Pancreas (tissue), 10 donors: ENCODE data around the gene SNRNP48. TPM values are rescaled to one million over a fixed set of nuclear protein-coding genes. Genes with fewer than 3 reads are reported as not detected.
A peak's percentile ranks its signal among the peaks of the same experiment; 100 is the strongest.

Source experiments
- ATAC-seq, 4 donors: fragments of 200-7000 bp; cut with Tn5 transposase; one replicate each; pipeline versions ENCODE4 v1.8.0 to v1.9.1; 2020; ENCODE audit warnings: mild to moderate bottlenecking in 4 of 4, moderate library complexity in 4 of 4
- DNase-seq, 6 donors: peaks; one replicate each; pipeline ENCODE4 v3.0.0-alpha.2; 2020
- FAIRE-seq: peaks from 2 replicates; lab custom pipeline; 2012; peaks lifted over from hg19 to GRCh38; lab: Jason Lieb, UNC
- H3K27ac ChIP-seq, 4 donors: fragments of 200-600 bp; sonication (generic); 1 replicate in 3 of 4; 2 replicates in 1 of 4; pipeline versions ENCODE4 v1.5.0 to v1.8.0; 2020
- H3K27me3 ChIP-seq, 4 donors: fragments of 200-600 bp; one replicate each; pipeline ENCODE4 v1.8.0; 2021
- H3K36me3 ChIP-seq, 3 donors: fragments of 200-600 bp; sonication (generic) in 1 of 3; one replicate each; pipeline versions ENCODE4 v1.5.0 to v1.8.0; 2020 to 2021
- H3K4me1 ChIP-seq, 3 donors: fragments of 200-600 bp; one replicate each; pipeline ENCODE4 v1.8.0; 2021
- H3K4me3 ChIP-seq, 4 donors: fragments of 200-600 bp; sonication (generic) in 2 of 4; one replicate each; pipeline versions ENCODE4 v1.5.0 to v1.8.0; 2020 to 2021
- H3K9me3 ChIP-seq, 4 donors: fragments of 200-600 bp; one replicate each; pipeline ENCODE4 v1.8.0; 2021
- WGBS, 2 donors: extraction: QIAGEN DNeasy Blood & Tissue Kit; methylation state at CpG; one replicate each; pipeline ENCODE4 v1.1.7; 2013; 5-methylcytosine and 5-hydroxymethylcytosine counted together
- intact Hi-C, 3 donors: fragments of 100-400 bp; cut with DNase I; formaldehyde crosslinking; loops; one replicate each; pipeline versions ENCODE4 v1.11.1 to v1.14.2; 2022
- polyA plus RNA-seq, 2 donors: library from polyadenylated mRNA; stranded (reverse); fragments of 200-250 nt; gene quantifications; one replicate each; pipeline ENCODE4 v1.2.3, GENCODE V29; 2013
- total RNA-seq, 6 donors: library from RNA; stranded (reverse); fragmentation: NEBNext Ultra II Directional in 4 of 6; extraction: Animal tissue kit (Norgen Biotek cat#: 25700) in 4 of 6; gene quantifications; one replicate each; pipeline versions ENCODE4 v1.2.1 to v1.2.4, GENCODE V29; 2021 to 2023
- TF ChIP-seq, protein P1 (sequence below), 4 donors: fragments of 200-600 bp; sonication (generic) in 3 of 4; IDR thresholded peaks; one replicate each; pipeline versions ENCODE4 v1.5.0 to v1.8.0; 2021; ENCODE audit warnings: antibody characterized with exemption in 4 of 4
- donor health status: healthy with polysubstance abuse.
- donor health status: DM: no; HTN: no; CAD: no; lungs with moderate emphysema.
- donor health status: DM: no; HTN: no; CAD: no.
- donor health status: control.
- donor health status: control.
- donor health status: Bipolar disorder and iron deficiency.
- donor health status: DM: yes; HTN: yes; CAD: no.
- donor health status: DM: no; HTN: no; CAD: no.
- donor health status: DM: no; HTN: no; CAD: no.
- donor health status: DM: yes; HTN: yes; CAD: no.

The SNRNP48 gene
- total and polyA plus RNA-seq, 8 donors, result 3.2 to 8.1 (median 4.8) TPM

GRCh38 chr6:7585287-7585930 lies 4.6 kb upstream of the SNRNP48 start:
- H3K4me3 ChIP-seq, result no peak overlapping the region
- H3K4me1 ChIP-seq, result peaks cover 0 to 18% (median 5%) of the 10 kb centered on the region in 3 donors
- FAIRE-seq, result no peak
- H3K27me3 ChIP-seq, result no peaks in the 10 kb centered on the region
- peaks cover 8 to 54% (median 17%) of the 10 kb centered on the region in 3 donors for H3K36me3 ChIP-seq
- H3K27ac ChIP-seq, result no peak overlapping the region
- WGBS, 2 donors, result 97 to 98% methylated on average over 28 of the region's 28 CpGs
- TF ChIP-seq, protein P1, sequence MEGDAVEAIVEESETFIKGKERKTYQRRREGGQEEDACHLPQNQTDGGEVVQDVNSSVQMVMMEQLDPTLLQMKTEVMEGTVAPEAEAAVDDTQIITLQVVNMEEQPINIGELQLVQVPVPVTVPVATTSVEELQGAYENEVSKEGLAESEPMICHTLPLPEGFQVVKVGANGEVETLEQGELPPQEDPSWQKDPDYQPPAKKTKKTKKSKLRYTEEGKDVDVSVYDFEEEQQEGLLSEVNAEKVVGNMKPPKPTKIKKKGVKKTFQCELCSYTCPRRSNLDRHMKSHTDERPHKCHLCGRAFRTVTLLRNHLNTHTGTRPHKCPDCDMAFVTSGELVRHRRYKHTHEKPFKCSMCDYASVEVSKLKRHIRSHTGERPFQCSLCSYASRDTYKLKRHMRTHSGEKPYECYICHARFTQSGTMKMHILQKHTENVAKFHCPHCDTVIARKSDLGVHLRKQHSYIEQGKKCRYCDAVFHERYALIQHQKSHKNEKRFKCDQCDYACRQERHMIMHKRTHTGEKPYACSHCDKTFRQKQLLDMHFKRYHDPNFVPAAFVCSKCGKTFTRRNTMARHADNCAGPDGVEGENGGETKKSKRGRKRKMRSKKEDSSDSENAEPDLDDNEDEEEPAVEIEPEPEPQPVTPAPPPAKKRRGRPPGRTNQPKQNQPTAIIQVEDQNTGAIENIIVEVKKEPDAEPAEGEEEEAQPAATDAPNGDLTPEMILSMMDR (IDR thresholded peaks at IDR 0.05), result no peak
- no peaks in the 10 kb centered on the region for H3K9me3 ChIP-seq
- no peak for ATAC-seq
- intact Hi-C loops, result loop anchor here in 1 of 3 donors (10.0 kb wide), 2 partner anchors 181 to 291 kb away; no protein-coding TSS in a partner anchor
- DNase-seq, result no peak

DNA sequence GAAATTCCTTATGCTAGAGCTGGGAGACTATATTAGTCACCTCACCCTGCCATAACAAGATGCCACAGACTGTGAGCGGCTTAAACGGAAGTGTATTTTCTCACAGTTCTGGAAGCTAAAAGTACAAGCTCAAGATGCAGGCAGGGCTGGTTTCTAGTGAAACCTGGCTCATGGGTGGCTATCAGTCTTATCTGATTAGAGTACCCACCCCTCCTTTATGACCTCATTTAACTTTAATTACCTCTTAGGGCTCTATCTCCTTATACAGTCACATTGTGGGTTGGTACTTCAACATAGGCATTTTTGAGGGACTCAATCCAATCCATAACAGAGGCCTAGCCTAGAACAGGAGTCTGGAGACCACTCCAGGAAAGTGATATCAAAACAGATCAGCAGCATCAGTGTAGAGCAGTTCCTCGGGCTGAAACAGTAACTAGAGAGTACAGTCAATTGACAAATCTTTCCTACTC lies 2.3 kb upstream of the SNRNP48 start:
- Histone ChIP-seq H3K4me1 (peaks cover 0 to 30% (median 5%) of the 10 kb centered on the region in 3 donors), H3K4me3 (no peak overlapping the region), H3K27me3 (no peaks in the 10 kb centered on the region), H3K36me3 (peaks cover 8 to 32% (median 14%) of the 10 kb centered on the region in 3 donors), H3K27ac (peak overlapping the region in 1 of 4 donors; percentile 18), H3K9me3 (no peaks in the 10 kb centered on the region)
- TF ChIP-seq, protein P1 (IDR thresholded peaks at IDR 0.05), result no peak
- ATAC-seq, result peak in 2 of 4 donors; percentile 8 to 19
- no peak for FAIRE-seq
- no peak for DNase-seq
- intact Hi-C loops, result loop anchor here in 1 of 3 donors (10.0 kb wide), 2 partner anchors 183 to 293 kb away; no protein-coding TSS in a partner anchor
- 48 to 49% methylated on average over 3 of the region's 3 CpGs for WGBS, 2 donors

DNA sequence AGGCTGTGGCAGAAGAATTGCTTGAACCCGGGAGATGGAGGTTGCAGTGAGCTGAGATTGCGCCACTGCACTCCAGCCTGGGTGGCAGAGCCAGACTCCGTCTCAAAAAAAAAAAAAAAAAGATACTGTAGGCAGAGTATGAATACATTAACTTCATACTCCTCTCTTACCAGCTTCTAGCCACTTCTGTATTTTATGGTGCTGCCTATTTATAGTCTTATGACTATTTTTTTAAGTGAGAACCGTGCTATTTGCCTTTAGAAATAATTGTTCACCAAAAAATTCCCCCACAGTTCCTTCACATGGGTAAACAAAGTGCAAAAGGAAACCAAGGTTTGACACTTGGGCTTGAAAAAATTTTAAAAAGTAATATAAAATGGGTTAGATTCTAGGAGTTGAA lies 1.5 kb upstream of the SNRNP48 start:
- intact Hi-C loops, result loop anchor here in 1 of 3 donors (10.0 kb wide), 2 partner anchors 184 to 294 kb away; no protein-coding TSS in a partner anchor
- TF ChIP-seq, protein P1 (IDR thresholded peaks at IDR 0.05), result no peak
- DNase-seq (no peak), ATAC-seq (no peak), FAIRE-seq (no peak)
- Histone ChIP-seq H3K36me3 (peaks cover 2 to 23% (median 6%) of the 10 kb centered on the region in 3 donors), H3K27me3 (no peaks in the 10 kb centered on the region), H3K27ac (no peak overlapping the region), H3K4me3 (no peak overlapping the region), H3K9me3 (no peaks in the 10 kb centered on the region), H3K4me1 (peaks cover 0 to 30% (median 11%) of the 10 kb centered on the region in 3 donors)
- 58 to 64% methylated on average over 4 of the region's 4 CpGs for WGBS, 2 donors

DNA sequence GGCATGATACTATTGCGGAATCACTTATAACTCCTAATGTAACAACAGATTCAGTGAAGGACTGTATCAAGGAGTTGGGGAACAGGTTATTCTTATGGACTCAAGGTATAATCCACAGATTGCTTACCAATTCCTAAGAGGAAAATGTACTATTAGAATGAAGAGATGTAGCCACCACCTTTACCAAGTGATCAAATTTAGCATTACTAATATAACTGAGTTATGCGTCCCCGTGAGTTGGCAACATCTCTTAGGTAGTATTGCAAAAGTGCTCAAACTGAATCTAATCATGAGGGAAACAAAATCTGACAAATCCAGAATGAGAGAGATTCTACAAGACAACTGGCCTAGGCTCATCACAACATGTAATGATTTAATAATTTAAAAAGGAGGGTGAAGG lies 777 bp upstream of the SNRNP48 start:
- FAIRE-seq (no peak), DNase-seq (no peak), ATAC-seq (no peak)
- H3K36me3 ChIP-seq, result peaks cover 0 to 16% (median 2%) of the 10 kb centered on the region in 3 donors
- H3K4me3 ChIP-seq, result no peak overlapping the region
- TF ChIP-seq, protein P1 (IDR thresholded peaks at IDR 0.05), result no peak
- intact Hi-C loops, result loop anchor here in 1 of 3 donors (10.0 kb wide), 2 partner anchors 184 to 294 kb away; no protein-coding TSS in a partner anchor
- no peaks in the 10 kb centered on the region for H3K27me3 ChIP-seq
- H3K4me1 ChIP-seq, result peaks cover 0 to 30% (median 16%) of the 10 kb centered on the region in 3 donors
- H3K9me3 ChIP-seq, result no peaks in the 10 kb centered on the region
- 33 to 48% methylated on average over 3 of the region's 3 CpGs for WGBS, 2 donors
- no peak overlapping the region for H3K27ac ChIP-seq
